ENCODE measurements around the gene GPR17.

GPR17 gene

DNA sequence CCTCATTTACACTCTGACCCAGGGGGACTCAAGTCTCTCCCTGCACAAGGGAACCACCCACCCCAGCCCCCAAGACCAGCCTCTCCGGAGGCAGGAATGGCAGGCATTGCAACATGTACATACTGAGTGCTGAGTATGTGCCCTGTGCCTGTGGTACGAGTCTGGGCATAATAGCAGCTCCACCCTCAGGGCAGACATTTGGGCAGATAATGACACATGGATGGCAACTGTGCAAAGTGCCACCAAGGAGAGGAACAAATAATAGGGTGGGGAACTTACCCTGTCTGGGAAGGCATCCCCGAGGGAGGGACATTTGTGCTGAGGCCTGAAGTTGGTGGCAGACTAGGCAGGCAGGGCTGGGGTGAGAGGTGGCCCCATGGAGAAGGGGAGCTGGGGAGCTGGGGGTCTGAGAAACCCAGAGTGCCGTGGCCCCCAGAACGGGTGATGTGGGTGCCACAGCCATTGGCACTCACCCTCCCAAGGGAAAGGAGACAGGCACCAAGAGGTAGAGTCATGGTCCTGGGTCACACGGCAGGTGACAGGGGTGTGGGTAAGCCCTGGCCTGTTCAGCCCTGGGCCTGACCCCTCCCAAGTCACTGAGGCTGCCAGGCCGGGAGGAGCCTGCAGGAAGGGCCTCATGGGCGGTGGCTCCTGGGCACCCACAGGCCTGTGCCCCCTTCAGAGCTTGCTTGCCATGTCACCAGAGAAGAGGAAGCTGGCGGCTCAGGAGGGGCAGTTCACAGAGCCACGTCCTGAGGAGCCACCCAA lies 15.7 kb upstream of the GPR17 start:
- DNase-seq (ENCODE audit: low spot score), result no peak

DNA sequence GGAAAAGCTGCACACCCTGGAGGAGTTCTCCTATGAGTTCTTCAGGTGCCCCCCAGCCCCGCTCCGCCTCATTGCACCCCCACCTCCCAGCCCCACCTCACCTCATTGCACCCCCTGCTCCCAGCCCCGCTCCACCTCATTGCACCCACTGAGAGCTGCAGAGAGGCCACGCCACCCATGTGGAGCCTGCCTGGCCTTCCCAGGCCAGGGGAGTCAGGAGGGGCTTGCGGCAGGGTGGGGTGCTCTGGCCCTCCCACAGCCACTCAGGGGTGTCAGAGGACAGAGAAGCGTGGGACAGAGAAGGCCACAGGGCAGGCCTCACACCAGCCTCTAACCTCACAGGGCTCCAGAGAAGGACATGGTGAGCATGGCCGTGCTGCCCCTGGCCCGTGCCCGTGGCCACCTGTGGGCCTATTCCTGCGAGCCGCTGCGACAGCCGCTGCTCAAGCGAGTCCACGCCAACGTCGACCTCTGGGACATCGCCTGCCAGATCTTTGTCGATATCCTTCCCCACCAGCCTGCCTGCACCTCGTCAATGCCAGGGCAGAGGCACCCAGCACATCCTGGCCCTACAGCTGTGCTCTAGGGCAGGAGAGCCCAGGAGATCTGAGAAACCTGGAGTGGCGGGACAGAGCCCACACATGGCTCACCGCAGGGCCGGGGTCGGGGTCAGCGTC lies 15.0 kb upstream of the GPR17 start:
- DNase-seq (ENCODE audit: low spot score), result no peak

DNA sequence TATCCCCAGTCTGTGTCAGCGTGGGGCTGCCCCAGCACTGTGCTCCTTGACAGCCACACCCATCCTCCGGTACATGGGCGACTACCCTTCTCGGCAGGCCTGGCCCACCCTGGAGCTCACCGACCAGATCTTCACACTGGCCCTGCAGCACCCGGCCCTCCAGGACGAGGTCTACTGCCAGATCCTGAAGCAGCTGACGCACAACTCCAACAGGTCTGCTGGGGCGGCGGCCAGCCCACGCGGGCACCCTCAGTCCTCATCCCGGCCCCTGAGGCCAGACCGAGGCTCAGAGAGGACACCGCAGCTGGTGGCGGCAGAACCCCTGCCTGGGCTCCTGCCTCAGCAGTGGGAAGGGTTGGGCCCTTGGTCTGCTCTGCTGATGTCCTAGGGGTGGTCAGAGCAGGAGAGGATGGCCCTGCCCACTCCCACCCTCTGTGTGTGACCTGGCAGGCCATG lies 14.4 kb upstream of the GPR17 start:
- no peak for DNase-seq (ENCODE audit: low spot score)

DNA sequence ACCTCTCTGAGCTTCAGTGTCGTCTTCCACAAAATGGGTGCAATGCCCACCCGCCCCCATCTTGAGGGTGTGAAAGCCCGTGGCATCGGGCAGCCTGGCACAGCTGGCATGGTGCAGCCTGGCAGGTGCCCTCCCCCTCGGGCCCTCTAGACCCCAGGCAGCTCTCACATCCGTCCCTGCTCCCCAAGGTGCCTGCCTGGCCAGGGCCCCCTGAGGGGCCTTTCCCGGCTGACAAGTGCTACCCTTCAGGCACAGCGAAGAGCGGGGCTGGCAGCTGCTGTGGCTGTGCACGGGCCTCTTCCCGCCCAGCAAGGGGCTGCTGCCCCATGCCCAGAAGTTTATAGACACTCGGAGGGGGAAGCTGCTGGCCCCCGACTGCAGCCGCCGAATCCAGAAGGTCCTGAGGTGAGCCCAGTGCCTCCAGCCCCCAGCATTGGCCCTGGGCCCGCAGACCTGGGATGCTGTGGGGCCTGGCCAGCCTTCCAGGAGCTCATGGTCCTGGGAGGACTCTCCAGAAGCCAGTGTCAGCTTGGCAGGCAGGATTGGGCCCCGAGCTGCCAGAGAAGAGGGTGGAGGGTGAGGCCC lies 13.9 kb upstream of the GPR17 start:
- no peak for DNase-seq (ENCODE audit: low spot score)

DNA sequence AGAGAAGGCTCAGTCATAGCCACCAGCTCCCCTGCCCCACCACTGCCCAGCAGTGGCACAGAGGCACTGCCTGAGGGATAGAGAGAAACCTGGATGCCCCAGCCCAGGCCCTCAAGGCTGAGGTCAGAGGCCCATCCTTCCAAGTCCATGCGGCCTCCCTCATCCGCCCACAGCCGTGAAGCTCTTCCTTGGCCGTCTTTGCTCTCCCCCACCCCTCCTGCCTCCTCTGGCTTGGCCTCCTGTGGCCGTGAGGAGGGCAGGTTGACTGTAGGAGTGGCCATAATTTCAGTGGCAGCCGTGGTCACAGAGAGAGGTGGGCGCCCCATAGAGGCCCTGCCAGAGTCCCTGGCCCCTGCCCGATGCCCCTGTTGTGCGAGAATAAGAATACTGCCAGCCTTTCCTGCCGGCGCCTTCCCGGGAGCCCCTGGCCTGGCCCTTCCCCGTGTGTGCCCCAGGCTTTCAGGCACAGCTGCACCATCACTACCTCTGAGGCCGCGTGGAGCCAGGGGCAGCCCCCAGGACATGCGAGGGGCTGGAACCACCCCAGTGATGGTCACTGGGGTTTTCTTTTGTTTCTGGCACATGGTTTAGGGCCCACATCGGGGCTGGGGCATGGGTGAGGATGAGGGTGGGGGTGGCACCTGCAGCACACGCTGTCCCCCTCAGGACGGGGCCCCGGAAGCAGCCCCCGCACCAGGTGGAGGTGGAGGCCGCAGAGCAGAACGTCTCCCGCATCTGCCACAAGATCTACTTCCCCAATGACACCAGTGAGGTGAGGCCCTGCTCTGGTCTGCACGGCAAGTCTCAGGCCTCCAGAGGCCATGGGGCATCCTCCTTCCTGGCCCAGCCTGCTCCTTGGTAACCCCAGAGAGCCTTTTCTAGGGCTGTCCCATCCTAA lies 13.1 kb upstream of the GPR17 start:
- DNase-seq (ENCODE audit: low spot score), result no peak

DNA sequence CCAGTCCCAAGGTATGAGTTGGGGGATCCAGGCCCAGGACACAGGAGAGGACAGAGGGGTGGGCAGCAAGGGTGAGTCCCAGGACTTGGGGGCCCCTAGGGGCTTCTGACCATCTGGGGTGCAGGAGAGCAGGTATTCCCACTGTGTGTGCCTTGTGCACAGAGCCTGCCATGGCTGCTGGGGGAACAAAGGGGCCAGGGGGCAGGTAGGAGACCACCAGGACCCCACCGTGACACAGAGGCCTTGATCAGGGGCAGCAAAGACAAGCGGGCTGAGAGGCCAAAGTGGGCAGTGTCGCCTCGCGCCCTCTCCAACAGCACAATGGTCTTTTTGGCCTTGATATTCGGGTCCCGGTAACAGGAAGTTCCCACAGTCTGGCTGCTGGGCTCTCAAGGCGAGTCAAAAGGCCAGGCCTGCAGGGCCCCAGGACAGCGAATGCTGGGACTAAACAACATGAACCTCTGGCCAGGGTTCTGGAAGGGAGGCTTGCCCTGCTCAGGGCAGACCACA lies 12.3 kb upstream of the GPR17 start:
- no peak for DNase-seq (ENCODE audit: low spot score)

DNA sequence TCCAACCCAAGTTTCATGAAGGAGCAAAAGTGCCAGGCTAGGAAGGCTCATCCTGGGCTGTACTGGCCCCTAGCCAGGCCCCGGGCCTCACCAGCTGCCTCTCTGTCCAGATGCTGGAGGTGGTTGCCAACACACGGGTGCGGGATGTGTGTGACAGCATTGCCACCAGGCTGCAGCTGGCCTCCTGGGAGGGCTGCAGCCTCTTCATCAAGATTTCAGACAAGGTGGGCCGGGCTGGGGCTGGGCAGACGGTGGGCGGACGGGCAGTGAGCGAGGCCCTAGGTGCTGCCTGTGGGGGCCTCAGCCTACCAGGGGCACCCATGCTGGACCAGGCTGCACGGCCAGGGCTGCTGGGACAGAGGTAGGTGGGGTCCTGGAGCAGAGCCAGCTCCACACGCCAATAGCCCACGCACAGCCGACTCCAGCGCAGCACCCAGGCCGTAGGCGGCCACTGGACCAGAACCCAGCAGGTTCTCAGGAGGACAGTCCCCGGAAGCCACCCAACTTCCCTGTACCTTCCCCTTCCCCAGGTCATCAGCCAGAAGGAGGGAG lies 11.8 kb upstream of the GPR17 start:
- no peak for DNase-seq (ENCODE audit: low spot score)

DNA sequence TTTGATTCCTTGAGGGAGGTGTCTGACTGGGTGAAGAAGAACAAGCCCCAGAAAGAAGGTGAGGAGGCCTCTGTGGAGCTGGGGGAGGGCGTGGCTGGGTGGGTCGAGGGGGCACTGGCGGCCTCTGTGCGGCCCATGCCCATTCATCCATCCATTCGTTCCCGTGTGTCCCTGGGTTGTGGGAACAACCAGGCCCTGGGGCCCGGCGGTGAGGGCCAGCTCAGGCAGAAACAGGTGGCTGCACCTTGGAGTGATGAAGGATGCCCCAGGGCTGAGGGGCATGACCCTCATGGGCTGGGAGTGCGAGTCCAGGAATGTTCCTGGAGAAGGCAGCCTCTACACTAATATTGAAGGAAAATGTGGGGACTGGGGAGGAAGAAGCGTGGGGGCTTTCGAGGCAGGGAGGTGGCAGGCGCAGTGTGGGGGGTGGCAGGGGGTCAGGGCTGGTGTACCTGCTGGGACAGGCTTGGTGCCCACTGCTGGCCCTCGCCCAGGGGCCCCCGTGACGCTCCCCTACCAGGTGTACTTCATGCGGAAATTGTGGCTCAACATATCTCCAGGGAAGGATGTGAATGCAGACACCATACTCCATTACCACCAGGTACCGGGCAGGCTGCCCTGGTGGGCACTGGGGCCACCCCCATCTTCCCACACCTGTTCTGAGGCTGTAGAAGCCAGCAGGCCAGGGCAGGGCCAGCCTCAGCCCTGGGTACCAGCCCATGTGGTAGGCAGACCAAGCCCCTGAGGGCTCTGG lies 11.2 kb upstream of the GPR17 start:
- DNase-seq (ENCODE audit: low spot score), result no peak

DNA sequence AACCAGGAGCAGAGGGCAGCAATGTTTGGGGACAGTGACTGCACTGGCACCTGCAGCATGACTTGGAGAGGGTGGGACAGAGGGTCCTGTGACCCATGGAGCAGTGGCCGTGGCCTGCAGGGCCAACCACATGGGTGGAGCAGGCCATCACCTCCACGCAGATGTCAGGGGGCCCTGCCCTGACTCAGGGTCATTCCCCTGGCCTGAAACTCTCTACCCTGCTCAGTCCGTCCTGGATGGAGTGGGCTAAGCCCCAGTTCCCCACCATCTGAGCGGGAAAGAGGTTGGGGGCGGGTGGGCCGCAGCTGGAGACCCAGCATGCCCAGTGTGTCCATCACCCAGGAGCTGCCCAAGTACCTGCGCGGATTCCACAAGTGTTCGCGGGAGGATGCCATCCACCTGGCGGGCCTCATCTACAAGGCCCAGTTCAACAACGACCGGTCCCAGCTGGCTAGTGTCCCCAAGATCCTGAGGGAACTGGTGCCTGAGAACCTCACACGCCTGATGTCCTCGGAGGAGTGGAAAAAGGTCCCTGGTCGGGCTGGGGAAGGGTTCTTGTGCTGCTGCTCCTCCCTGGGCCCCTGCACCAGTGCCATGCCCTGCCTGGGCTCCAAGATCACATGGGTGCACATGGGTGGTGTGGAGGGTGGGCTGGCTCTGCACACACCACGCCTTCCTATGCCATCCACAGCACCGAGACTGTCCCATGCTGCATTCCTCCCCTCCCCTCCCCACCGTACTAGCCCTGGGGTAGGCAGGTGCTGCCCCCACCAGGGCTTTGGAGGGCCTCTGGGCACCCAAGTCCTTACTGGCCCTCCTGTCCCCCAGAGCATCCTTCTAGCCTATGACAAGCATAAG lies 10.3 kb upstream of the GPR17 start:
- DNase-seq (ENCODE audit: low spot score), result no peak

DNA sequence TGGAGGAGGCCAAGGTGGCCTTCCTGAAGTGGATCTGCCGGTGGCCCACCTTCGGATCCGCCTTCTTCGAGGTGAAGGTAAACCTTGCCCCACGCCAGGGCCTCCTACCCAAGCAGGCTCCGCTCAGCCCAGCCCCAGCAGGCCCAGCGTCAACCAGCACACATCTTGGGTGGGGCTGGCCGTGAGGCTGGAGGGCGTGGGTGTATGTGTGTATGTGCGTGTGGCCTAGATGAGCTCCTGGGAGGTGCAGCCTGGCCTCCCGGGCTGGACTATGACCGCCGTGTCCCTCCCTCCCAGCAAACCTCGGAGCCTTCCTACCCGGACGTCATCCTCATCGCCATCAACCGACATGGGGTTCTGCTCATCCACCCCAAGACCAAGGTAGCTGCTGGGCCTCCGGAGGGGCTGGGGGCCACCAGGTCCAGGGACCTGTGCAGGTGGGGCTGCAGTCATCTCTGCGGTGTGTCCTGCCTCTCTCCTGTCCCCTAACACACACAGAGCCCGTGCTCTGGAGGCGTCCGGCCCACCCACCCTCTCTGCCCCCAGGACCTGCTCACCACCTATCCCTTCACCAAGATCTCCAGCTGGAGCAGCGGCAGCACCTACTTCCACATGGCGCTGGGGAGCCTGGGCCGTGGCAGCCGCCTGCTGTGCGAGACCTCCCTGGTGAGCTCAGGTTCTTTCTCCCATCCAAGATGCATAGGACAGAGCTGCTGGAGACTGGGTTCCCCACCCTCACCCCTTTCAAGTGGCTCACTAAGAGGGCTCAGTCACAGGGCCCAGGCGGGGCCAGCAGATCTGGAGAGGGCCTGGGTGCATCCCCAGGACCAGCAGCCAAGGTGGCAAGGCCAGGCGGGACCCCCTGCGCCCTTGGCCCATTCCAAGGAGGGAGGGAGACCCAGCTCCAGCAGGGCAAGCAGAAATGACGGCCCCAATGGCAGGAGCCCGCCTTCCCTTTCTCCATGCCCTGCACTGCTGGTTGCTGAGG lies 9.4 kb upstream of the GPR17 start:
- DNase-seq (ENCODE audit: low spot score), result no peak

DNA sequence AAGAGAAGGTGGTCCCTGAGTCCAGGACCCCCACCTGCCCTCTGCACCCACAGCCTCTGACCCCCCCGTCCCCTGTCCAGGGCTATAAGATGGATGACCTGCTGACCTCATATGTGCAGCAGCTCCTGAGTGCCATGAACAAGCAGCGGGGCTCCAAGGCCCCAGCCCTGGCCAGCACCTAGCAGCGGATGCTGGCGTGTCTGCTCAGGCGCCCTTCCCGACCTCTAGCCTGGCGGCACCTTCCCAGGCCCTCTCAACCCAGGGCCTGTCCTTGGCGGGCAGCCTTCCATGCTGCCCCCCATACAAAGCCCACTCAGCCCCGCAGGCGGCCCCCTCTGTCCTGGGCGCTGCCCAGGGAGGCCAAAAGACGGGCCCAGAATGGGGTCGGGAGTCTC lies 8.7 kb upstream of the GPR17 start:
- DNase-seq (ENCODE audit: low spot score), result no peak

DNA sequence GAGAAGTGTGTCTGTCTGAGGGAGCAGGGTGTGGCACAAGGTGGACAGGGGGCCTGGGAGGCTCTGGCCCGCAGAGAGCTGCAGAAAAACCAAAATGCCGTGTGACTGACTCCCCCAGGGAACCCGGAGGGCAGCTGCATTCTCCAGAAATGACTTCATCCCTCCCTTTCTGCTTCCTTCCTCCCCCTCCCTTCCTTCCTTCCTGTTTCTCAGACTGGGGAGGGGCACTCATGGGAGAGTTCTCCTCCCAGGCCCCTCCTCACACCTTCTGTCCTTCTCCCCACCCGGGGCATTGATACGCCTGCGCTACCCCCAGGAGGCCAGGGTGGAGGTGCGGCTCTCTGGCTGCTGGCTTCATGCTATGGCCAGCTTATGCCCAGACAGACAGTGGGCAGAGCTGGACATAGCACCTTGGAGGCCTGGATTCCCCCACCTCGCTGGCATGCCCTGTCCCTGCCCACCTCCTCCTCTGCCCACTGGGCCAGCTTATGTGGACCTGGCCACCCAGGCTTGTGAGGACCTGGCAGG lies 8.2 kb upstream of the GPR17 start:
- no peak for DNase-seq (ENCODE audit: low spot score)

DNA sequence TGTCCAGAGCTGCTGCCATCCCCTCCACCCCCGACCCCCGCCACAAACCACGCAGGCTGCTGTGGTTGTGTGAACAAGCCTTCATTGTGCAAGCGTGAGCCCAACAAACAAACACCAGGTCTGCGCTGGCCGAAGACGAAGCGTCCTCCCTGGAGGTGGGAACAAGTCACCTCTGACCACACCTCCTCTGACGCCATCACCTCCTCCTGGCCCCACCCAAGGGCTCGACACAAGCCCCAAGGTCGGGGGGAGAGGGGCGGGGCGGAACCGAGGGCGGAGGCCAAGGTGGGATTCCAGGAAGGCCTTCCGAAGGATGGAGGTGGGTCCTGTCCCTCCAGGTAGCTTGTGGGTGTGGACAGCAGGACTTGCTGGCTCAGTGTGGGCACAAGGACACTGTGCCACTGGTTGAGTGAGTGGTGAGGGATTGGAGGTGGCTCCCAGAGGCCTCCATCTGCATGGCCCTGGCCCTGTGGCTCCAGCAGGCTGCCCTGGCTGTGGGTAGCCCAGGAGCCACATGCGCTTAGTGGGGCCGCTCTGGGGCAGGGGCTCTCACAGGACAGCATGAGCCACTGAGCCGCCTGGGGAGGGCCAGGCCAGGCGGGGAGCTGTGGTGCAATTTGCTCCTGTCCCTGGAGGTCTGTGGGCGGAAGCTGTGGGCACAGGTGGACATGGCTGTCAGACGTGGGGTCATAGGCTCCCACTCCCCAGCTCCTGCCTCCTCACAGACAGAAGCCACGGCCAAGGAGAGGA lies 7.4 kb upstream of the GPR17 start:
- no peak for DNase-seq (ENCODE audit: low spot score)

DNA sequence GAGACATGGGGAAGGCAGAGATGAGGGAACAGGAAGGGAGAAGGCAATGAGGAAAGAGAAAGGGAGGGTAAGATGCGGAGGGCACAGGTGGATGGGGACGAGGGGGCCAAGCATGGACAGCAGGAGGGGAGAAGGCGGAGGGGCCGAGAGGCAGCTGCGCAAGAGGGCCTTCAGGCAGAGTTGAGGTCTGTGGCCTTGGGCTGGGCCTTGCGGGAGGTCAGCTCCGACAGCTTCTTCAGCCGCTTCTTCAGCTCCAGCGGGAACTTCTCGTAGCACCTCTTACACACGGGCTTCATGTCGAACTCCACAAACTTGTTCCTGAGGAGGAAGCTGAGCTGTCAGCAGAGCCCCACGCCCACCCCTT lies 6.9 kb upstream of the GPR17 start:
- no peak for DNase-seq (ENCODE audit: low spot score)

DNA sequence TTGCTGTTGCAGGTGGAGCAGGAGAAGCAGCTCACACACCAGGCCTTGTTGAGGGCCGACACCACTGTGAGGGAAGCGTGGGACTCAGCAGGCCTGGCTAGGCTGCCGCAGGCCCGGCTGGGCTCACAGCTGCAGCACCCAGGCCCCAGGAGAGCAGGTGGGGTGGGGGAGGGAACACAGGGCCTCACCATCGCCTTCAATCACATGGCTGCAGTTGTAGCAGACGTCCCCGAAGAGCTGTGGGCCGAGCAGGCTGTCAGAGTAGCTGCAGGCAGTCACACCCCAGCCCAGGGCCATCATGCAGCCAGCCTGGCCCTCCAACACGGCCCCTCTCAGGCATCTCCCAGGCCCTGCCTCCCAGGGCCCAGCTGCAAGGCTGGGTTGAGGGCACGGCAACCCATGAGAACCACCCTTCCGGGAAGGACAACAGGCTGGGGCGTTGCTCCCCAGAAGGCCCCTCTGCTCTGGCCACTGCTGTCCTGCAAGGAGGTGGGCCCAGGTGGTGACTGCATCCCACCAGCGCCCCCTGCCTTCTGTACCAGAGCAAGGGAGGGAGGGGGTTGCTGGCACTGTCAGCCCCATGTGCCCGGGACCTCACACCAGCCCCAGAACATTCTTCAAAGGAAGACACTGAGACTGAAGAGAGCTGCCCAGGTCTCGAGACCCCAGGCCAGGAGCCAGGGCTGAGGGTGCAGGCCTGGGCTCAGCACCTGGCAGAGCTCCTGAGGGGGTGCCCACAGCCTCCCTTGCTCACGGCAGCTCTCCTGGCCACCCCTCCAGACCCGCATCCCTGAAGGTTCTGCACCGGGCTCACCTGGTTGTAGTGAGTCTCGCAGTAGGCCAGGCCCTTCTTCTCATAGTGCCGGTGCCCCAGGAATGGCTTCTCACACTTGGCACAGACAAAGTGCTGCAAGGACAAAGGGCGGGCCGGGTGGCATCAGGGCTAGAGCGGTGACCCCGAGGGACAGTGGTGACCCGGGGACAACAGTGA lies 5.6 kb upstream of the GPR17 start:
- DNase-seq (ENCODE audit: low spot score), result no peak

DNA sequence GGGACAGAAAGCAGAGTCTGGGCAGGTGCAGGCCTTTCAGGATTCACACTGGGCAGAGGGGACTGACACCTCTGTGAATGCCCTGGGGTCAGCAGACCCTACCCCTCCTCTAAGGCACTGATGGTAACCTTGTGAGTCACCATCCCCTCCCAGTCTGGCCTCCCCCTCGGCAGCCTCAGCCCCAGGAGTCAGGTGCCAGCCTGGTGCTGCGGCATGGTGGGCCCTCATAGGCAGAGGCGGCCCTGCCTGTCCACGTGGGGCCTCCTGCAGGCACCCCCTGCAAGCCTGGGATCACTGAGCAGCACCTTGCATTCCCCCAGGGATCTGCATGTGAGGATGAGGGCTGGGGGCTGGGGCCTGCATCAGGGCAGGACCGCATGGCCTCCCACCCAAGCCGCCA lies 4.8 kb upstream of the GPR17 start:
- DNase-seq (ENCODE audit: low spot score), result no peak

Data from globus pallidus (tissue), 1 donor.